ENCODE results near the gene IZUMO1.
"Not testable (repeated sequence)": the region's sequence is repeated elsewhere in the genome, so short reads cannot be mapped to it uniquely, and the experiment has no call there.

The IZUMO1 gene

GRCh38 chr19:48735031-48735615 is 11.6 kb downstream of the IZUMO1 start:
- FAIRE-seq = peak; percentile 23

DNA sequence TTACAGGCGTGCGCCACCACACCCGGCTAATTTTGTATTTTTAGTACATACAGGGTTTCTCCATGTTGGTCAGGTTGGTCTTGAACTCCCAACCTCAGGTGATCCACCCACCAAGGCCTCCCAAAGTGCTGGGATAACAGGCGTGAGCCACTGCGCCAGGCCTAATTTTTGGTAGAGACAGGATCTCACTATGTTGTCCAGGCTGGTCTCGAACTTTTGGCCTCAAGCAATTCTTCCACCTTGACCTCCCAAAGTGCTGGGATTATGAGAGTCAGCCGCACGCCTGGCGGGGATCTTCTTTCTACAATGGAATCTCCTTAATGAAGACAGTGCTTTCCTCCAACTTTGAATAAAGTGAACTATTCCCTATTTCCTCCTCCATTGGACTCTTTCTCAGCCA is 12.1 kb downstream of the IZUMO1 start:
- no peak for FAIRE-seq

- FAIRE-seq = no peak
Measured at GRCh38 chr19:48731452-48731851, 15.3 kb downstream of the IZUMO1 start.

DNA sequence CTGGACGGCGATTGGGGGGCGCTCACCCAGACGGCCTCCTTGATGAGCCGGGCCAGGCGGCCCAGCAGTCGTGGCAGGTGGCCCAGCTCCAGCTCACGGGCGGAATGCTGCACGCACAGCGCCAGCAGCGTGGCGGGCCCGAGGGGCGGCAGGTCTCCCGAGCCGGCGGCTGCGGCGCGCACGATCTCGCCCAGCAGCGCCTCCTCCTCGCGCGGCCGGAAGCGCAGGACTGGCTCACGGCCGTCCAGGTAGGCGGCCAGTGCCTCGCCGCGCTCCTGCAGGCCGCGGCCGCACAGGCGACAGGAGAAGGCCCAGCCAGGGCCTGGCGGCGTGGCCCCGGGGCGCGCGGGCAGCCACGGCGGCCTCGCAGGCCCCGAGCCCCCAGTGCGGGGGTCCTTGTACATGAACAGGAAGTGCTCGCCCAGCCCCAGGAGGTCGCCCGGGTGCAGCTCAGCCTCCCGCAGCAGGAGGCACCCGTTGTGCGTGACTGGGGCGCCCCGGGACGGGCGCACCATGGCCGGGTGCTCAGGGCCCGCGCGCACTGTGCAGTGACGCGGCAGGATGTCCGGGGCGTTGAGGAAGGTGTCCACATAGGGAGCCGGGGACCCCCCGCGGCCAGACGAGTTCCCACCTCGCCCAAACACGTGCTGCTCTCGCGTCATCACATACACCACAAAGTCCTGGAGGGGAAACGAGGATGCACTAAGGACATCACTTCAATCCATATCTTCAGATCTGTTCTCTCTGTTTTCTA is 17.6 kb downstream of the IZUMO1 start:
- no peak for FAIRE-seq

GRCh38 chr19:48726556-48726955 is 20.2 kb downstream of the IZUMO1 start:
- no peak for FAIRE-seq

DNA sequence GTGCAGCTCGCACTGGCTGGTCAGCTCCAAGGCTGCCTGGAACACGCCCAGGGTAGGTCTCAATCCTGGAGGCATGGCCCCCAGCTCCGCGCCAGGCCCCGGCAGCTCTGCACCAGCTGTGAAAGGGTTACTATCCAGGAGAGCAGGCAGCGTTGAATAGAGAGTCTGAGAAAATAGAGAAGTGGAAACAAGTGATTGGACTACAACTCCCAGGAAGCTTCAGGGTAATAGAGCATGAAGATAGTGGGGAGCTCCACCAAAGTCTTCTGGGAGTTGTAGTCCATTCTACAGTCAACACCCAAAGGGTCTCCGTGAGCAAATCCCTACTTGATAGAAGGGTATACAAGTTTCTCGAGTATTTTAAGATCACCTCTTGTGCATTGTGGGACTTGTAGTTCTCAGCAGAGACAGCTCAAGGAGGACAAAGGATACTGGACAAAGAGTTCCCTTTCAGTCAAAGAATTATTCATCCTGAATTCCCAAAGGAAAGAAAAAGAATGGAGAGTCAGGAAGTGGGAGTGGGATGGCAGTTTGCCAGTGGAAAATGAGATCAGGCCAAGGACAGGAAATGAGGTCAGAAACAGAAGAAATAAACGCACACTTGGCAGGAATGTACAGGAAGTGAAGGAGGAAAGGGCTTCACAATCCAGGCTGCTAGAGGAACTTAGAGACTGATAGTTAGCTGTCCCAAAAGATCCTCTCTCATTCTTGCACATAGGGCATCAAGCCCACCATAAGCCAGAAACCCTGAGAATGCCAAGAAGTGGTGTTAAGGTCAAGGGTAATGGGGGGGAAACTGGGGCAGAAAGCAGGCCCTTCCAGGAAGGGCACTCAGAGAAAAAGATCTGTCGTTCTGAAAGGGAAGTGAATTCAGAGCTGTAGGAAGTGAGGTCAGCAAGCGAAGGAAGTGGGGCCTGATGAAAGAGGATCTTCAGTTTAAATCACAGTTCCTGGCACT is 21.6 kb downstream of the IZUMO1 start:
- peak; percentile 94 for FAIRE-seq

GRCh38 chr19:48722196-48722708 is 24.5 kb downstream of the IZUMO1 start:
- FAIRE-seq = no peak

- FAIRE-seq = peak; percentile 99
Measured at GRCh38 chr19:48720613-48721296, 26.0 kb downstream of the IZUMO1 start.

DNA sequence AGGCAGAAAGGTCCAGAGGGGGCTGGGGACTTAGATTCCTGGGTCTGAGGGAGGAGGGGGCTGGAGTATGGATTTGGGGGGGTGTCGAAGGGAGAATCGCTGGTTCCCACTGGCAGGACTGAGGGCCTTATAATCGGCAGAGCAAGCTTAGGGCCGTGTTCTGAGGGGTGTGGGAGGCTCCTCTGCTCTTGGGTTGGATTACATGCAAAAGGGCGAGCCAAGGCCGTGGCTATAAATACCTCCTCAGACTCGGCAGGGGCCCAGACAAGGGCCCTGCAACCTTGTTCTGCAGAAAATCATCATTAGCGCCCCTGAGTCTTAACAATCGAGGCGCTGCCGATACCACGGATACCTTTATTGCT is 26.5 kb downstream of the IZUMO1 start:
- no peak for FAIRE-seq

GRCh38 chr19:48719263-48720171 is 27.2 kb downstream of the IZUMO1 start, which contains the start of gene MAMSTR:
Gene MAMSTR, minus strand, starts transcription at chr19:48719725. Its CDS starts 694 bp downstream, at chr19:48719031.
- FAIRE-seq = no peak

GRCh38 chr19:48718711-48719231 is 27.9 kb downstream of the IZUMO1 start:
- FAIRE-seq = no peak

DNA sequence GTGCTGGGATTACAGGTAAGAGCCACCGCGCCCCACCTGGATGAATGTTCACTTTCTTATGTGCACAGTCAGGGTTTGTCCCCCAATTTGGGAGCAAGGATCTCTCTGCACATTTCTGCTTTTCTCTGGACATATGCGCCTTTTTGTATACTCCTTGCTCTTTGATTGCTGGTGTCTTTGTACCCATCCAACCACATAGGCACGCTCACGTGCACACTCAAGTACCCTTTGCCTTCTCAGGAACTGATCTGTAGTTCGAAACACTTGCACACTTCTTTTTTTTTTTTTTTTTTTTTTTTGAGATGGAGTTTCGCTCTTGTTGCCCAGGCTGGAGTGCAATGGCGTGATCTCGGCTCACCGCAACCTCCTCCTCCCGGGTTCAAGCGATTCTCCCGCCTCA is 28.6 kb downstream of the IZUMO1 start:
- not testable (repeated sequence) for FAIRE-seq

DNA sequence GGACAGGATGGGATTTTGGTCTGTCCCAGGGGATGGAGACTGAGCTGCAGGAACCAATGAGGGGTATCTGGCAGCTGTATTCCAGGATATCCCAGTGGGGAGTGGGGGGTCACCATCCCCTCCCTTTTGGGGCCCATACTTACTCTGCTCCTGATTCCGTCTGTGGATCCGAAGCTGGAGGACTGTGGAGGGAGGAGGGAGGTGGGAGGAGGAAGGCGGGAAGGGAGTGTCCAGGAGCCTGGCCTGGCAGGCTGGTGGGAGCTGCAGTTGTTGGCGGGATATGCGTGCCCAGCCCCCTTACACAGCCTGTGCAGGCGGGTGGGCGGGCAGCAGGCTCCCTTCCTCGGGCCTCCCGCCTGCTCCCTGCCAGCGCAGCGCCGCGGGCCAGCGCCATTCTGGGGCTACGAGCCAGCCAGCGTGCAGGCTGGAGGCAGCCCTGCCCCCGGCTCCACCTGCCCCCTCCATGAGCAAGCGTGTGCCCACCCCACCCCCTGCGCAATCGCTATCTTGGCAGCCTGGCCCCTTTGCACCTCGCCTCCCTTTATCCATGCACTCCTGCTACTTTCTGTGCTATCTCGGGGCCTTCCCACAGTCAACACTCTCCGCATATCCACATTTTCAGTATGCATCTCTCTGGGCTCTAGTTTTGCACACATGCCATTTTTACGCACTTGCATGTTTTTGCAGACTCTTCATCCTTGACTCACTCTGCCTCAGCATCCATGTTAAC is 30.0 kb downstream of the IZUMO1 start:
- FAIRE-seq = peak; percentile 70

DNA sequence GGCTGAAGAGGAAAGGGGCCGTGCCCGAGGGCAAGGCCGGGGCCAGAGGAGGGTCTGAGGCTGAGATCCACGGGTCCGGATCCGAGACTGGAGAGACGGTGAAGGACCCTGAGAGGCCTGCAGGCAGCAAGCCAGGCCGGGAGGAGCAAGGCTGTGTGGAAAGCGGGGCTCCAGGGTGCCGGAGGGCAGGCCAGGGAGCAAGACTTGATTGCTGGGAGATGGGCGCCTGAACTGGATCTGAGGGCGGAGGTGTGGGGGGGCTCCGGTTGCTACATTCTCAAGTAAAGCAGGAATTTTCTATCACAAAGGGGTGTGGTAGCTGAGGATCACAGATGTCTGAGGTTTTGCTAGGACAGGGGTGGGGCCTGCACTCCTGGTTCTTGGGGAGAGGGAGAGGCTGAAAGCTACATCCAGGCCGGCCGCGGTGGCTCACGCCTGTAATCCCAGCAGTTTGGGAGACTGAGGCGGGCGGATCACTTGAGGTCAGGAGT is 31.0 kb downstream of the IZUMO1 start:
- FAIRE-seq = peak; percentile 69

DNA sequence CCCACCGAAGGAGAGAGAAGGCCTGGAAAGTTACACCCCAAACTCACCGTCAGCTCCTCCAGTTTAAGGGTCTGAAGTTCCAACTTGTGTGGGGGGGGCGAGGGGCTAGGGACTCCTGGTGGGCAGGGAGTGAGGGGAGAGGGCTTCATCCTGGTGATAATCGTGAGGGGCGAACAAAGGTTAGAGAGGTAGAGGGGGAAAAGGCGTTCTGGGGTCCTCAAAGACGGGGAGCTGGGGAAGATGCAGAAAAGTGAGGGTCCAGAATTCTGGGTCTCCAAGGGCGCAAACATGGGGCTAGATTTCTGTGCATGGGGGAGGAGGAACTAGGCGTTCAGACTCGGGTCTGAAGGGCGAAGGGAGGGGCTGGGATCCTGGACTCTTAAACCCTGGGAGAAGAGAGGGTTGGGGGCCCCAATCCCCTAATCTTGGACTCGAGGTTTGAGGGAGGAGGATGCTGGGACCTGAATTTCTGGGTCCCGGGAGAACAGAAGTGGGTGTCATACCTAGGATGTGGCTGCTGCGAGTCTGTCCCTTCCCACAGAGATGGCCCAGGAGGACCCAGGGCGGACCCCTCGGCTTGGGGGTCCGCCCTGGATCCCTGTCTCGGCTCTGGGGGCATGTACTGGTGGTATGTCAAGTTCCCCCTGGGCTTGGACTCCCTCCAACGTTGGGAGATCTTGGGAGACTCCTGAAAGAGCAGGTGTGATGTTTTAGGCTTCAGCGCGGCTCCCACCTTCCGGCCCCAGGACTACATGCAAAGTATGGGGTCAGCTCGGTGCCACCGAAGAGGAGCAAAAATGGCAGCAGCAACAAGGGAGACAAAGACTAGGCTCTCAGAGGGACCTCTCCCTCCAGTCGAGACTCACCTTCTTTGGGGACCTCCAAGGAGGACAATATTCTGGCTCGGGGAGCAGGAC is 31.7 kb downstream of the IZUMO1 start:
- FAIRE-seq = no peak

DNA sequence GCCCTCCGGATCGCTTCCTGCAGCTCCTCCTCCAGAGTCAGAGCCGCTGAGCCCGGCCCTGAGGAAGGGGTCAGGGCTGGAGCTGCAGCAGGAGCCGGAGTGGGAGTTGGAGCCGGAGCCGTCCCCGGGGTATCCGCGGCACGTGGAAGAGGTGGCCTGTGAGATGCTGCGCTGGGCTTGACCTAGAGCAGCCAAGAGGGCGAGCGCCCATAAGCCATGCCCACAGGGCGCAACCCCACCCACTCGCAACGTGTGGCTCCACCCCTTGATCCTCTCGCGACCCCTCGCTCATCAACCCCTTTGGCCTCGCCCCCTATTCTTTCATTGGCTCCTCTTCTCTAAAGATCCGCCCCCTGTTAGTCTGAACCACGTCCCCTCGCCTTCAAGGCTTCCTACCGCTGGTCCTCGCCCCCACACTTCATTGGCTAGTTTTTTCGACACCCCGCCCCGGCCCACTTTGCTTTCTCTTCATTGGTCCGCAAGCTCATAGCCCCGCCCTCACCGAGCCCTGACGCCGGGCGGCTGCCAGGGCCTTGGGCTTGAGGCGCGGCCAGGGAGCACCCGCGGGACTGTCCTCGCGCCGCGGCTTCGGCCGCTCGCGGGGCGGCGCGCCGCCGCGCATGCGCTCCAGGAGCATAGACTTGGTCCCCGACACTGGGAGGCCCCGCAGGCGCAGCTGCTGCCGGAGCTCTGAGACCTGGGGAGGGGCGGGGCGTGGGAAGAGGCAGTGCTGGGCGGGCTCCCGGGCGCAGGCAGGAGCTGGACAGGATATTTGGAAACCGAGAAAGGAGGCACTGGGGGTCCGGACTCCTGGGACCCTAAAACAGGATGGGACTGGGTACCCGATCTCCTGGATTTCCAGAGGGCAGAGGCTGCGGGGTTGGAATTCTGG is 32.6 kb downstream of the IZUMO1 start:
- peak; percentile 99 for FAIRE-seq

DNA sequence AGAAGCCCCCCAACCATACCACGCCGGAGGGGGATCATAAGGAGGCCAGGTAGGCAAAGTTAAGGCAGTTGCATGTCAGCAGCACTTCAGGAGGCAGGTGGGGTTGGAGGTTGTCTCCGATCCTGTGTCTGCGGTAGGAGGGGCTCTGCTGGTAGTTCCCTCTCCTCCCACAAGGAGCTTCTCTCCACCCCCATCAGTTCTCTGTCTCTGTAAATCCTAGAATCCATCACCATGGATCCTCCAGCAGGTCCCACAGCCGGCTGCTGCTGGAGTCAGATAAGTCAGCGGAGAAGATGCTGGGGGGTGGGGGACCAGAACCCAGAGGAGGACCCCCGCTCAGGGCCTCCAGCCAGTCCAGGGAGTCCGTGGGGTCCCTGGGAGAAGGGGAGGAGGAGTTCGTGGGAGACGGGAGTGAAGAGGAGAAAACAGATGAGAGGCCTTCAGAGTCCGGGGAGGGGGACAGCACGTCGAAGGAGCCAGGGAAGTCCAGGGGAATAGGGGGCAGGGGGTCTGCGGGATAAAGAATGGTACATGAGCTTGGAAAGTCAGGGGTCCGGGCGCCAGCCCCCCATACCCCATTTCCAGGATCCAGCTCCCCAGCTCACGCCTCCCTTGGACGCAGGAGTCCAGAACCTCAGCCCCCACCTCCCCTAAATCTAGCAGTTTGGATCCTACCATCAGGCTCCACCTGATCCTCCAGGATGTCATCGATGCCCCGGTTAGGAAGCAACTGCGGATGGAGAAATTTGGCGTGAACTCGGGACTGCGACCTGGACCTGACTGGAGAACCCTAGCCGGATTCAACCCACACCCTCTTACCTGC is 33.5 kb downstream of the IZUMO1 start:
- FAIRE-seq = no peak
